Activated CD4-positive, alpha-beta memory T cell treated with anti-CD3 and anti-CD28 coated beads, Interleukin-2, amount 10 ng/mL, durations not matched to agents 7 days and 5 days (primary cell): Measurements from ENCODE around the gene DNAH17. TPM values are rescaled to one million over a fixed set of nuclear protein-coding genes. Genes with fewer than 3 reads are reported as not detected.

Experiments
- CTCF ChIA-PET: fragments of 350-600 bp; sonication (Branson Sonifier 250); formaldehyde crosslinking; loops from one replicate; lab custom pipeline; 2021; ENCODE audit warnings: antibody characterized with exemption, inconsistent platforms; lab: Charles Lee
- POLR2A ChIA-PET: fragments of 350-600 bp; sonication (Branson Sonifier 250); formaldehyde crosslinking; loops from one replicate; lab custom pipeline; 2021; ENCODE audit warnings: antibody characterized with exemption; lab: Charles Lee
- DNase-seq: peaks from one replicate; pipeline ENCODE4 v3.0.0-alpha.2; 2020
- H3K27ac Mint-ChIP-seq: one replicate; pipeline ENCODE4 v1.8.0; 2021; ENCODE audit warnings: mild to moderate bottlenecking, mixed read lengths
- H3K27me3 Mint-ChIP-seq: one replicate; pipeline ENCODE4 v1.8.0; 2021; ENCODE audit warnings: mixed read lengths
- H3K36me3 Mint-ChIP-seq: one replicate; pipeline ENCODE4 v1.8.0; 2021; ENCODE audit warnings: low read depth, mixed read lengths
- H3K4me1 Mint-ChIP-seq: one replicate; pipeline ENCODE4 v1.8.0; 2021; ENCODE audit warnings: mixed read lengths
- H3K4me3 Mint-ChIP-seq: one replicate; pipeline ENCODE4 v1.8.0; 2021; ENCODE audit warnings: mild to moderate bottlenecking, mixed read lengths
- H3K9me3 Mint-ChIP-seq: one replicate; pipeline ENCODE4 v1.8.0; 2021; ENCODE audit warnings: mixed read lengths
- total RNA-seq, 2 experiments: library from RNA; stranded (reverse); gene quantifications; one replicate each; pipeline ENCODE4 v1.2.3, GENCODE V29; 2021

Gene DNAH17
- total RNA-seq, 2 experiments from 2014 or later = 0.08 TPM

DNA sequence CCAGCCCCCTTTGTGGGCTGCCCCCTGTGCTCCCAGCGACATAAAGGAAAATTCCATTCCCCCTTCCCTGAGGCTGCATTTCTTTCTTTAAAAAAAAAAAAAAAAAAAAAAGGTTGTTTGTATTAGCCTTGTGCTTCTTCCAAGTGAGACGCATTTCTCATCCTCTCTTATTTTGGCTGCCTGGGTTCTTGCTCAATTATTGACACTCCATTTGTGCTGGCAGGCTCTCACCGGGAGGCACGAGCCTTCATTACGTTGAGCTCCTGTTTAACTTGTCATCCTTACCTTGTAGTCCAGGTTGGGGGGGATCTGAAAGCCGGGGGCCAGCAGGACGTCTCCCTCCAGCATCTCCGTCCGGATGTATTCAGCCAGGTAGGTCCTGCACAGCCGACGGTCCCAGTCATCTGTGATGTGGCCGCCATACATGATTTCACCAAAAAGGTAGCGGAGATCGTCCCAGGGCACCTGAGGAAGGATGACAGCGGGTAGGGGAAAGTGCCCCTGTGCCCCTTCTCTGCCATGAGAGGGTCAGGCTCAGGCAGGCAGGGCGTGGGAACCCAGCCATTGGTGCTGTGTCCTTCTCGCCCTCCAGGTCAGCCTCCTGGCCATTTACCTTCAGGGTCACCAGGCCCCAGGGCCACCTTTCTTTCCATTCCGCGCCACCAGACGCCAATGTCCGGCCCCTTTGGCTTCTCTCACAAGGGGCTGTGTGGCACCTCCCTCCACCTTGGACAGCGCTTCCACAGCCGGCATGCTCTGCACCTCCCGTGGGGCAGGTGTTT lies 148.2 kb downstream of the DNAH17 start:
- no peak for DNase-seq
- Mint-ChIP-seq H3K4me3 (no peak overlapping the region), H3K27me3 (no peaks in the 10 kb centered on the region), H3K27ac (no peak overlapping the region), H3K4me1 (peaks cover 4% of the 10 kb centered on the region), H3K9me3 (no peaks in the 10 kb centered on the region), H3K36me3 (peaks cover 39% of the 10 kb centered on the region)
- CTCF ChIA-PET = no interaction called here
- POLR2A ChIA-PET = no interaction called here

DNA sequence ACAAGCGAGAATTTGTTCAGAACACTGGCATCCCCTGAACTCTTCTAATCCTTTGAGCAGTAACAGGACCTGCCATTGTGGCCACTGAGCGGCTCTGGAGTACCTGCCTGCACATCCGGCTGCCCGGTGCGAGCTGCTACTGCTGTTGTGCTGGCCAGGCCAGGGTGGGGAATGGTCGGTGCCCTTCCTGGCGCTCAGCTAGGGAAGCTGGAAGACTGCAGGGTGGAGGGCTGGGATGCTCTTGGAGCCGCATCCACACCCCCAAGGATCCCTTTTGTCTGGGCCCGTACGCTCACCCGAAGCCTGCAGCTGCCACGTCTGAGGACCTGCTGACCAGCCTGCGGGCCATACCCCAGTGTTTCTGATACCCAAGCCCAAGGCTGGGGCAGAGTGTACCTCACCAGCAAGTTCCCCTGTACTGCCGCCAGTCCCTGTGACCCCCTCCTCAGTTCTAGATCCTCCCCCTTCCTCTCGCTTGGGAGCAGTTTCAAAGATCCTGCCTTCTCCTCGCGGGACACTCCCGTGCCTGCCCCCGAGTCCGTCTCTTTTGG lies 149.1 kb downstream of the DNAH17 start:
- CTCF ChIA-PET = no interaction called here
- no peak overlapping the region for H3K27ac Mint-ChIP-seq

DNA sequence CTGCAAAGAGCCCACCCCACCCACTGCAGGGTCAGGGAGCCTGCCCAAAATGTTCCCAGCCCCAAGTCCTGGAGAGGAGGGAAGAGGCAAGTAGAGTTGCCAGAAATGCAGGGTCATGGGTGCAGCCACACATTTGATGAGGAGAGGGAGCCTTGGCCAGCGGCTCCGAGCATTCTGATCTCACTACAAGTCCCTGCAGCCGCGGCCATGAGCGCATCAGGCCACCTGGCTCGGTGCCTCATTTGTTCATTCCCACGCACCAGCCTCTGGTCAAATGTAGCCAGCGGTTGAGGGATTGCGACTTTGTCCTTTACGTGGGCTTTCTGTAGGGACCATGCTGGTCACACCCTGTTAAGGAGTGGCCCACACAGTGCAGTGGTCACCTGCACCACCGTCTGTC lies 150.1 kb downstream of the DNAH17 start:
- DNase-seq = no peak
- peaks cover 11% of the 10 kb centered on the region for H3K4me1 Mint-ChIP-seq
- H3K36me3 Mint-ChIP-seq = peaks cover 49% of the 10 kb centered on the region
- H3K9me3 Mint-ChIP-seq = no peaks in the 10 kb centered on the region
- ChIA-PET CTCF (no interaction called here), POLR2A (no interaction called here)
- no peaks in the 10 kb centered on the region for H3K27me3 Mint-ChIP-seq
- H3K4me3 Mint-ChIP-seq = no peak overlapping the region
- no peak overlapping the region for H3K27ac Mint-ChIP-seq

More for the DNA sequence above, 149.1 kb downstream of the DNAH17 start:
- no peaks in the 10 kb centered on the region for H3K27me3 Mint-ChIP-seq
- POLR2A ChIA-PET = no interaction called here
- no peaks in the 10 kb centered on the region for H3K9me3 Mint-ChIP-seq
- no peak overlapping the region for H3K4me3 Mint-ChIP-seq
- peaks cover 43% of the 10 kb centered on the region for H3K36me3 Mint-ChIP-seq
- DNase-seq = no peak
- peaks cover 9% of the 10 kb centered on the region for H3K4me1 Mint-ChIP-seq

DNA sequence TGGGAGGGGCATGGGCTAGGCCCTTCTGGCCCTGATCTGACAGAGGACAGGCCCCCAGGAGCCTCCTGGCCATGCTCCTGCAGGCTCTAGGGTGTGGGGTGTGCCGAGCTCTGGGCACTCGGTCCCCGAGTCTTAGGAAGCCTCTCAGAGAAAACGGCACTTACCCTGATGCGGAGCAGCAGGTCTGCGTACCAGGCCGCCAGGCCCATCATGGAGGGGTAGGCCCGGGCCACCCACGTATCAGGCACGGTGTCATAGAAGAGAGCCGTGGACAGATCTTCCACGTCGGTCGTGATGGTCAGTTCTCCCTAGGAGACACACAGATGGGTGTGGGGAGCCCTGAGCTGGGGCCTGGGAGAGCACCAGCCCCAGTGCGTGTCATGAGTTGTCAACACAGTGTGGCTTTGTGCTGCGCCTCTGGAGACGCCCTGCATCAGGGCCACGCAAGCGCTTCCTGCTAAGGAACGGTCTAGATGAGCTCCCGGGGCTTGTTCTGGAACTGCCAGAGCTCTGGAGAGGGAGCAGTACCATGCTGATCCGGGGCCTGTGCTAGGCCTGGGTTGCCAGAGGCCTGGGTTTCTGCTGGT lies 150.8 kb downstream of the DNAH17 start:
- Mint-ChIP-seq H3K4me1 (peaks cover 19% of the 10 kb centered on the region), H3K27me3 (no peaks in the 10 kb centered on the region), H3K4me3 (no peak overlapping the region), H3K9me3 (no peaks in the 10 kb centered on the region), H3K36me3 (peaks cover 56% of the 10 kb centered on the region), H3K27ac (no peak overlapping the region)
- ChIA-PET POLR2A (no interaction called here), CTCF (no interaction called here)
- no peak for DNase-seq

DNA sequence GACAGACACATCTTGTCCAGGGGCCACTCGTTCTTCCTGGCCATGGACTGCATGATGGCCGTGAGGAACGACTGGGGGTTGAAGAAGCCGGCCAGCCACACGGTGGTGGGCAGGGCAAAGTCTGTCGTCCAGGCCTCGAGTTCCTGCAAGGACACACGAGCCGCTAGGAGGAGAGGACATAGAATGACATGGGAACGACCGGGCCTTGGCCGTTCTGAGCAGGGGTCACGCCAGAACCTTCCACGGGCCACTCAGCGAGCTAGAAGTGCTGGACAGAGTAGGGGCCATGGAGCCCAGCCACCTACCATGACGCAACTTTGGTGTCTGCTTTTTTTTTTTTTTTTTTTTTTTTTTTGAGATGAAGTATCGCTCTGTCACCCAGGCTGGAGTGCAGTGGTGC lies 151.8 kb downstream of the DNAH17 start:
- H3K4me1 Mint-ChIP-seq = peaks cover 27% of the 10 kb centered on the region
- H3K36me3 Mint-ChIP-seq = peaks cover 66% of the 10 kb centered on the region
- H3K4me3 Mint-ChIP-seq = no peak overlapping the region
- no peak overlapping the region for H3K27ac Mint-ChIP-seq
- no peaks in the 10 kb centered on the region for H3K9me3 Mint-ChIP-seq
- no peak for DNase-seq
- ChIA-PET CTCF (interaction anchor here (0.7 to 5.0 kb wide), 3 partner anchors 63 to 137 kb away, joined by 4 to 67 read pairs (median 5); partner anchors contain the start of gene SOCS3), POLR2A (no interaction called here)
- no peaks in the 10 kb centered on the region for H3K27me3 Mint-ChIP-seq

DNA sequence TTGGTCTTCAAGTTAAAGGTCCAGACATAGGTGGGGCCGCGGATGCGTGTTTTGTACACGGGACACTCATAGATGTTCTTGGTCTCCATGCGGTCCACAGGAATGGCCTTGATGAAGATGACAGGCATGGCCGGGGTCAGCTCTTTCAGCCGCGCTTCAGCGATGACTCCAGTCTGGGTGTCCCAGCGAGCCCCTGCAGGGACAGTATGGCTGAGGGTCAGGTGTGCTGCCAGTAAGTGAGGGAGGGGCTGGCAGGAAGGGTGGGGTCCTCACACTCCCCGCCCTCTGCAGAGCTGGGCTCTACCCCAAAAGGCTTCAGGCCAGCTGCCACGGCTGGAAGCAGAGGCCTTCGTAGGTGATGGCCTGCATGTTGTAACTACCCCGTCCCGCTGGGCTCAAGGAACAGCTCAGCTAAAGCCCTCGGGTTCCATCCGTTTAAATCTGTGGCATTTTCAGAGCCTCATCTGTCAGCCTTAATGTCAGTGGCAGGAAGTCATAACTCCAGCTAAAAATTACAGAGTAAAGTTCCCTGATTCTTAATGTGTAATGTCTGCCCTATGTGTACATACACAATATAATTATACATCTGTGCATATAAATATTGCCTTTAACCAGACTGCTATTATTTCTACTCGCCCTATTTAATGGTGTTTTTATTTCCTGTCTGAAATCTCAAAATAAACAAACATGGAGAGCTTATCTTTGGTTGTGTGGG lies 153.1 kb downstream of the DNAH17 start:
- Mint-ChIP-seq H3K9me3 (no peaks in the 10 kb centered on the region), H3K36me3 (peaks cover 67% of the 10 kb centered on the region), H3K27me3 (no peaks in the 10 kb centered on the region), H3K4me3 (no peak overlapping the region), H3K4me1 (peaks cover 36% of the 10 kb centered on the region), H3K27ac (no peak overlapping the region)
- ChIA-PET POLR2A (interaction anchor here (1.6 kb wide), 1 partner anchor 64 kb away, joined by 3 read pairs; the partner anchor contains the start of gene SOCS3), CTCF (interaction anchor here (0.6 to 5.0 kb wide), 6 partner anchors 12 to 163 kb away, joined by 3 to 67 read pairs (median 4); partner anchors contain the start of gene SOCS3)
- no peak for DNase-seq

DNA sequence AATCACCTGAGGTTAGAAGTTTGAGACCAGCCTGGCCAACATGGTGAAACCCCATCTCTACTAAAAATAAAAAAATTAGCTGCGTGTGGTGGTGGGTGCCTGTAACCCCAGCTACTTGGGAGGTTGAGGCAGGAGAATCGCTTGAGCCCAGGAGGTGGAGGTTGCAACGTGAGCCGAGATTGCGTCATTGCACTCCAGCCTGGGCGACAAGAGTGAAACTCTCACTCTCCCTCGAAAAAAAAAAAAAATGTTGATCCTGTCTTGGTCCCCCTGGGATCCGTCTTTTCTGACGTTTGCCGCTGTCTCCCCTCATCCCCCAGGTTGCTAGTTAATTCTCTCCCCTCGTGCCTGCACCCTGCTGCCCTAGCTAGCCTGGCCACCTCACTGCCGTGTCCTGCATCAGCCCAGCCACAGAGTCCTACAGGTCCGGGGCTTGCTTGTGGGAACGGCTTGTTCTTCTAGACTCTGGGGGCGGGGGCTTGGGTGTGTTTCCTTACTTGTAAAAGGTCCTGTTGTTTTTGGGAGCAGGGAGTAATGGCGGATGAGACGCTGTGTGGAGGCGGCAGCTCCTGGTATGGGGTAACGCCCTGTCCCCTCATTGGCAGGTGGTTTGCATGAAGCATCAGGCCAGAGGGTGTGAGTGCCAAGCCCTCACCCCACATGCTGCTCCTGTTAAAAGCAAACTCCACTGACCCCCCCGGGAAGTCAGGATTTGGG lies 154.2 kb downstream of the DNAH17 start:
- Mint-ChIP-seq H3K27ac (no peak overlapping the region), H3K4me1 (peaks cover 44% of the 10 kb centered on the region), H3K4me3 (no peak overlapping the region), H3K9me3 (no peaks in the 10 kb centered on the region), H3K27me3 (no peaks in the 10 kb centered on the region), H3K36me3 (peaks cover 65% of the 10 kb centered on the region)
- POLR2A ChIA-PET = interaction anchor here (1.1 to 2.5 kb wide), 2 partner anchors 42 to 63 kb away, joined by 3 to 31 read pairs; partner anchors contain the start of gene SOCS3
- DNase-seq = no peak
- CTCF ChIA-PET = interaction anchor here (0.6 to 5.0 kb wide), 13 partner anchors 8 to 403 kb away, joined by 3 to 67 read pairs (median 5); partner anchors contain the start of genes PGS1 and SOCS3

DNA sequence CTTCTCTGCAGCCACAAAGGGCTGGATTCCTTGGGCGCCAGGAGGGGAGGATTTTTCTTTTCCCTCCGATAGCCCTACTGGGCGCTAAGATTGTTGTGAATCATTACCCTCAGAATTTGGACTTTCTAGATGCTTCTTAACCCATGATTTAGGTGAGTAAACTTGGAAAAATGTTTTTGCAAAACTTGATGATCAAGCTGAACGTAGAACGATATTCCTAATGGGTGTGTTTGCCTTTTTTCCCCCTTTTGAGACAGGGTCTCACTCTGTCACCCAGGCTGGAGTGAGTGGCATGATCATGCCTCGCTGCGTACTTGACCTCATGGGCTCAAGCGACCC lies 155.0 kb downstream of the DNAH17 start:
- Mint-ChIP-seq H3K27ac (peak overlapping the region; percentile 58), H3K9me3 (no peaks in the 10 kb centered on the region), H3K4me3 (no peak overlapping the region), H3K4me1 (peaks cover 49% of the 10 kb centered on the region), H3K27me3 (no peaks in the 10 kb centered on the region), H3K36me3 (peaks cover 66% of the 10 kb centered on the region)
- POLR2A ChIA-PET = interaction anchor here (0.9 to 2.5 kb wide), 5 partner anchors 41 to 171 kb away, joined by 3 to 31 read pairs (median 3); partner anchors contain the start of genes PGS1 and SOCS3
- no peak for DNase-seq
- CTCF ChIA-PET = interaction anchor here (0.5 to 5.0 kb wide), 19 partner anchors 9 to 402 kb away, joined by 3 to 67 read pairs (median 3); partner anchors contain the start of genes PGS1 and SOCS3

DNA sequence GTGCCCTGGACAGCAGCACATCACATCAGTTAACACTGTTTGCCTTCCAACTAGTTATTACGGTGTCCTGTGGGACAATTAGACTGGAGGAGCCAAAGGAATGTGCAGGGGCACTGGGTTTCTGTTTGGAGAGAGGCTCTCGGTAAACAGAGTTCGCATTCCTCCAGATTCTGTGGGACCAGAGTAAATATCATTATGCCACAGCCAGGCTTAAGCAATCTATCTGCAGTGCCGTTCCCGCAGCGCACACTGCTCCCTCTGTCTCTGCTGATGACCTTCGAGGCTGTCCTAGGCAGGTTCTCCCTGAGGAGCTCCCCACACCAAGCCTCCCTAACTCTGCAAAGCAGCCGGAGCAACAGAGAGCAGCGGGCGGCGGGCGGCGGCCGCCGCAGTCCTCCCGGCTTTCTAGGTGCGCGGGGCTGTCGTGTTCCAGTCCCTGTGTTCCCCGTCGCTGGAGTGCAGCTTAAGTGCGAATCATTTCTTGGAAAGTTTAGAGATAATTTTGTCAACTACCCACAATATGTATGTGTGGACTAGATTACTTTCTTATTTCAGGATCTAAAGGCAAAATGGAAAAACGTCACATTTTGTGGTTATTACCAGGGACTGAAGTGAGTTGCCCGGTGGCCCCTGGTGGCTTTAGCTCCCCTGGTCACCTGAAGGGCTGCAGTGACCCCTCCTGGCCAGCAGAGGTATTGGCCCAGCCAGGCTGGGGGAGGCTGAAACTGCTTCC lies 155.5 kb downstream of the DNAH17 start:
- DNase-seq = peak; percentile 81
- ChIA-PET POLR2A (interaction anchor here (0.9 to 2.5 kb wide), 5 partner anchors 40 to 170 kb away, joined by 3 to 31 read pairs (median 3); partner anchors contain the start of genes PGS1 and SOCS3), CTCF (interaction anchor here (0.5 to 5.0 kb wide), 19 partner anchors 10 to 401 kb away, joined by 3 to 67 read pairs (median 4); partner anchors contain the start of genes PGS1 and SOCS3)
- H3K4me1 Mint-ChIP-seq = peaks cover 54% of the 10 kb centered on the region
- no peaks in the 10 kb centered on the region for H3K27me3 Mint-ChIP-seq
- H3K4me3 Mint-ChIP-seq = no peak overlapping the region
- no peaks in the 10 kb centered on the region for H3K9me3 Mint-ChIP-seq
- peak overlapping the region; percentile 58 for H3K27ac Mint-ChIP-seq
- peaks cover 66% of the 10 kb centered on the region for H3K36me3 Mint-ChIP-seq

DNA sequence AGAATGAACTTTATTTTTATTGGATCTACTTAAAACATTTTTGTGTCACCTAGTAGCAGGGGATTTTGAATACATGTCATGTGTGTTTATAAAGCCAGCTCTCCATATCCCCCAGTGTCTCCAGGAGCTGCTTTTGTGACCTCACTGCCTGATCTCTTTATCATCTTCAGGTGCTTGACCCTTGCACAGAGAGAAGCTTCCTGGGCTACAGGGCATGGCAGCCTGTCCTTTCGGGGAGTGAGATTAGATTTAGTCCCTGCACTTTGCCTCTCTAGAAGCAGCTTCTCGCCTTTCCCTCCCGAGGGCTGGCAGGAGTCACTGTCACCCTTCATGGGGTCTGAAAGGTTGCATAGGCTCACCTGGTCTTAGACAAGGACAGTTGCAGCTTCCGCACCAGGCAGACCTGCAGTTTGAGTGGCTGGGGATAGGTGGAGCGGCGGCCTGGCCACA lies 156.1 kb downstream of the DNAH17 start:
- Mint-ChIP-seq H3K9me3 (no peaks in the 10 kb centered on the region), H3K36me3 (peaks cover 71% of the 10 kb centered on the region), H3K27me3 (no peaks in the 10 kb centered on the region), H3K4me3 (no peak overlapping the region), H3K27ac (no peak overlapping the region), H3K4me1 (peaks cover 60% of the 10 kb centered on the region)
- DNase-seq = no peak
- ChIA-PET POLR2A (interaction anchor here (1.6 to 2.5 kb wide), 3 partner anchors 42 to 170 kb away, joined by 3 to 31 read pairs (median 7); partner anchors contain the start of genes PGS1 and SOCS3), CTCF (interaction anchor here (0.7 to 5.0 kb wide), 12 partner anchors 10 to 401 kb away, joined by 3 to 67 read pairs (median 6); partner anchors contain the start of gene SOCS3)
